Common myeloid progenitor, CD34-positive (primary cell): ENCODE data around the gene CCDC47.

Source experiments
- CTCF ChIA-PET: fragments of 350-600 bp; sonication (Branson Sonifier 250); formaldehyde crosslinking; loops from one replicate; lab custom pipeline; 2021; ENCODE audit warnings: antibody characterized with exemption; lab: Charles Lee
- POLR2A ChIA-PET: fragments of 350-600 bp; sonication (Branson Sonifier 250); formaldehyde crosslinking; loops from one replicate; lab custom pipeline; 2021; ENCODE audit warnings: antibody characterized with exemption; lab: Charles Lee
- DNase-seq, 3 donors: peaks; one replicate each; pipeline versions ENCODE4 v3.0.0 to v3.0.0-alpha.2; 2013
- H3K27ac ChIP-seq, 2 experiments: 1 replicate in 1 of 2; 2 replicates in 1 of 2; pipeline ENCODE4 v1.7.0; 2013; ENCODE audit warnings: inconsistent platforms in 2 of 2, low read length in 2 of 2, mild to moderate bottlenecking in 2 of 2, low read depth in 1 of 2, moderate library complexity in 1 of 2; ENCODE audit not compliant: severe bottlenecking in 2 of 2, insufficient read depth in 1 of 2, poor library complexity in 1 of 2
- H3K27me3 ChIP-seq, 5 experiments: replicated peaks in 2 of 5; 1 replicate in 3 of 5; 2 replicates in 2 of 5; pipeline versions ENCODE4 v1.6.1 to v1.7.0; 2013; ENCODE audit warnings: low read length in 4 of 5, mild to moderate bottlenecking in 2 of 5, moderate library complexity in 2 of 5, inconsistent platforms in 1 of 5; ENCODE audit not compliant: insufficient read depth in 5 of 5, control insufficient read depth in 4 of 5
- H3K36me3 ChIP-seq, 4 experiments: 1 replicate in 2 of 4; 2 replicates in 2 of 4; pipeline versions ENCODE4 v1.6.1 to v1.7.0; 2013; ENCODE audit warnings: low read length in 3 of 4, control low read depth in 1 of 4, mild to moderate bottlenecking in 1 of 4; ENCODE audit not compliant: control insufficient read depth in 4 of 4, insufficient read depth in 4 of 4
- H3K4me1 ChIP-seq, 4 experiments: 1 replicate in 3 of 4; 2 replicates in 1 of 4; pipeline versions ENCODE4 v1.6.1 to v1.7.1; 2013; ENCODE audit warnings: low read length in 3 of 4, mild to moderate bottlenecking in 3 of 4, control low read depth in 1 of 4, inconsistent platforms in 1 of 4, moderate library complexity in 1 of 4; ENCODE audit not compliant: control insufficient read depth in 4 of 4, insufficient read depth in 4 of 4; ENCODE audit errors: control extremely low read depth in 1 of 4
- H3K4me3 ChIP-seq, 7 experiments: 1 replicate in 4 of 7; 2 replicates in 3 of 7; pipeline versions ENCODE4 v1.5.1 to v1.7.0; 2013; ENCODE audit warnings: mild to moderate bottlenecking in 7 of 7, low read length in 6 of 7, moderate library complexity in 6 of 7, inconsistent platforms in 2 of 7, low read depth in 2 of 7, control low read depth in 1 of 7; ENCODE audit not compliant: insufficient read depth in 4 of 7, control insufficient read depth in 1 of 7; ENCODE audit errors: extremely low read depth in 1 of 7
- H3K9me3 ChIP-seq, 5 experiments: 1 replicate in 4 of 5; 2 replicates in 1 of 5; pipeline versions ENCODE4 v1.6.1 to v1.7.1; 2013; ENCODE audit warnings: low read length in 4 of 5, mild to moderate bottlenecking in 2 of 5, inconsistent platforms in 1 of 5, low read depth in 1 of 5, moderate library complexity in 1 of 5; ENCODE audit not compliant: control insufficient read depth in 4 of 5, insufficient read depth in 2 of 5; ENCODE audit errors: control extremely low read depth in 1 of 5
- WGBS: methylation state at CpG from one replicate; pipeline ENCODE4 v1.1.5; 2013; ENCODE audit not compliant: insufficient coverage; 5-methylcytosine and 5-hydroxymethylcytosine counted together

CCDC47 gene

GRCh38 chr17:63701868-63702720 is 71.3 kb downstream of the CCDC47 start:
- H3K27ac ChIP-seq, result peak overlapping the region; percentile 58 to 61
- H3K9me3 ChIP-seq, result no peaks in the 10 kb centered on the region
- H3K27me3 ChIP-seq, result no peaks in the 10 kb centered on the region
- POLR2A ChIA-PET, result interaction anchor here (0.9 to 3.2 kb wide), 3 partner anchors 8 to 137 kb away, joined by 3 to 14 read pairs (median 5); partner anchors contain the start of genes CCDC47 and DDX42
- peaks cover 0 to 46% (median 27%) of the 10 kb centered on the region in 4 experiments for H3K36me3 ChIP-seq
- WGBS, result 36% methylated on average over 6 of the region's 19 CpGs
- peak; percentile 47 to 87 (median 86) for DNase-seq
- peaks cover 7 to 78% (median 65%) of the 10 kb centered on the region in 4 experiments for H3K4me1 ChIP-seq
- CTCF ChIA-PET, result interaction anchor here (0.7 to 3.6 kb wide), 10 partner anchors 9 to 278 kb away, joined by 3 to 17 read pairs (median 4); no protein-coding TSS in a partner anchor
- peak overlapping the region in 6 of 7 experiments; percentile 34 to 77 (median 66) for H3K4me3 ChIP-seq

GRCh38 chr17:63701456-63701820 is 72.0 kb downstream of the CCDC47 start:
- Histone ChIP-seq H3K4me1 (peaks cover 7 to 78% (median 68%) of the 10 kb centered on the region in 4 experiments), H3K36me3 (peaks cover 3 to 51% (median 30%) of the 10 kb centered on the region in 4 experiments), H3K27ac (peak overlapping the region in 1 of 2 experiments; percentile 61), H3K9me3 (no peaks in the 10 kb centered on the region), H3K27me3 (no peaks in the 10 kb centered on the region), H3K4me3 (peak overlapping the region in 6 of 7 experiments; percentile 34 to 77 (median 66))
- CTCF ChIA-PET, result interaction anchor here (0.7 to 2.0 kb wide), 9 partner anchors 9 to 278 kb away, joined by 3 to 6 read pairs (median 3); partner anchors contain the start of gene DDX42
- POLR2A ChIA-PET, result interaction anchor here (0.9 to 3.2 kb wide), 3 partner anchors 9 to 138 kb away, joined by 3 to 14 read pairs (median 5); partner anchors contain the start of genes CCDC47 and DDX42
- DNase-seq, result peak in 2 of 3 donors; percentile 70 to 75
- WGBS, result 16% methylated on average over 10 of the region's 10 CpGs

GRCh38 chr17:63700528-63701455 is 72.6 kb downstream of the CCDC47 start:
- 4% methylated on average over 74 of the region's 88 CpGs for WGBS
- peak; percentile 68 to 81 (median 69) for DNase-seq
- POLR2A ChIA-PET, result interaction anchor here (0.8 to 3.2 kb wide), 5 partner anchors 9 to 74 kb away, joined by 3 to 14 read pairs (median 6); partner anchors contain the start of genes CCDC47, DDX42 and STRADA
- H3K27ac ChIP-seq, result peak overlapping the region; percentile 61 to 64
- H3K9me3 ChIP-seq, result no peaks in the 10 kb centered on the region
- CTCF ChIA-PET, result interaction anchor here (0.7 to 2.0 kb wide), 9 partner anchors 9 to 277 kb away, joined by 3 to 6 read pairs (median 3); partner anchors contain the start of gene DDX42
- peaks cover 4 to 77% (median 65%) of the 10 kb centered on the region in 4 experiments for H3K4me1 ChIP-seq
- H3K36me3 ChIP-seq, result peaks cover 3 to 56% (median 35%) of the 10 kb centered on the region in 4 experiments
- no peaks in the 10 kb centered on the region for H3K27me3 ChIP-seq
- peak overlapping the region; percentile 44 to 77 (median 60) for H3K4me3 ChIP-seq

- H3K36me3 ChIP-seq, result peaks cover 3 to 51% (median 34%) of the 10 kb centered on the region in 4 experiments
- H3K27ac ChIP-seq, result peak within 1 kb of the TSS; percentile 81 to 89
- CTCF ChIA-PET, result interaction anchor here (1.4 kb wide), 1 partner anchor 17 kb away, joined by 4 read pairs; no protein-coding TSS in a partner anchor
- no peaks in the 10 kb centered on the region for H3K9me3 ChIP-seq
- H3K4me1 ChIP-seq, result peaks cover 4 to 72% (median 58%) of the 10 kb centered on the region in 4 experiments
- POLR2A ChIA-PET, result interaction anchor here (0.8 to 3.2 kb wide), 6 partner anchors 10 to 78 kb away, joined by 3 to 14 read pairs (median 6); partner anchors contain the start of genes CCDC47, DDX42, MAP3K3 and STRADA
- WGBS, result 0% methylated on average over 91 of the region's 133 CpGs
- peak within 1 kb of the TSS; percentile 64 to 88 (median 76) for H3K4me3 ChIP-seq
- peak; percentile 55 to 87 (median 77) for DNase-seq
- H3K27me3 ChIP-seq, result no peaks in the 10 kb centered on the region
Measured at GRCh38 chr17:63699638-63700527, 73.5 kb downstream of the CCDC47 start, which contains the start of gene LIMD2. TSS of gene LIMD2 (minus strand) at chr17:63700125. CDS start at chr17:63699298, 827 bp downstream.

GRCh38 chr17:63698886-63699637 is 74.3 kb downstream of the CCDC47 start:
- Histone ChIP-seq H3K27ac (peak overlapping the region; percentile 81 to 89), H3K4me1 (peaks cover 4 to 78% (median 61%) of the 10 kb centered on the region in 4 experiments), H3K27me3 (no peaks in the 10 kb centered on the region), H3K9me3 (no peaks in the 10 kb centered on the region), H3K4me3 (peak overlapping the region; percentile 64 to 88 (median 76)), H3K36me3 (peaks cover 3 to 50% (median 30%) of the 10 kb centered on the region in 4 experiments)
- 0% methylated on average over 21 of the region's 45 CpGs for WGBS
- DNase-seq, result peak; percentile 93 to 98 (median 98)
- ChIA-PET POLR2A (interaction anchor here (0.6 to 3.2 kb wide), 10 partner anchors 11 to 955 kb away, joined by 3 to 14 read pairs (median 4); partner anchors contain the start of genes CCDC47, DDX42, MAP3K3 and STRADA), CTCF (interaction anchor here (0.9 to 7.7 kb wide), 11 partner anchors 12 to 273 kb away, joined by 3 to 111 read pairs (median 7); no protein-coding TSS in a partner anchor)
